SW 1271 (cell line): ENCODE results near the gene SLC44A1.

Experiments used
- DNase-seq, 2 experiments: peaks; one replicate each; lab custom pipeline; 2025; lab: John Stamatoyannopoulos, UW

The SLC44A1 gene

DNA sequence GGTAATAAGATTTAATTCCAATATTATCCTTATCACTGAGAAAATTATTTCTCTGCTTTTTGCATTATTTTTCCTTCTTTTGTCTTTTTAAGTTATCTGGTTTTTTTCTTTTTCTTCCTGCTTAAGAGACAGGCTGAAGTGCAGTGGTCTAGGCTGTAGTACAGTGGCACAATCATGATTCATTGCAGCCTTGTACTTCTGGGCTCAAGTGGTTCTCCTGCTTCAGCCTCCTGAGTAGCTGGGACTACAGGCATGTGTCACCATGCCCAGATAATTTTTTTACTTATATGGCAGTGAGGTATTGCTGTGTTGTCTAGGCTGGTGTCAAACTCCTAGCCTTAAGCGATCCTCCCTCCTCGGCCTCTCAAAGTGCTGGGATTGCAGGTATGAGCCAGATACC, 93.9 kb downstream of the SLC44A1 start:
- no peak for DNase-seq

- DNase-seq, result no peak
Measured at GRCh38 chr9:105339849-105340248, 95.4 kb downstream of the SLC44A1 start.

- no peak for DNase-seq
Measured at GRCh38 chr9:105341434-105342146, 97.1 kb downstream of the SLC44A1 start.

DNA sequence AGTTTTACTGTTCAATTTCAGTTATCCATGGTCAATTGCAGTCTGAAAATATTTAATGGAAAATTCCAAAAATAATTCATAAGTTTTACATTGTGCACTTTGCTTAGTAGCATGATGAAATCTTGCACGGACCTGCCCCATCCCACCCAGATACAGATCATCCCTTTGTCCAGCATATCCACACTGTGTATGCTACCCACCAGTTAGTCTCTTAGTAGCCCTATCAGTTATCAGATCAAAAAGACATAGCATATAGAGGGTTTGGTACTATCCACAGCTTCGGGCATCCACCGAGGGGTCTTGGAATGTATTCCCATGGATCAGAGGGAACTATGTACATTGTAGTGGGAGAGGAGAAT, 97.7 kb downstream of the SLC44A1 start:
- DNase-seq, result no peak

GRCh38 chr9:105344283-105344682, 99.8 kb downstream of the SLC44A1 start:
- no peak for DNase-seq

DNA sequence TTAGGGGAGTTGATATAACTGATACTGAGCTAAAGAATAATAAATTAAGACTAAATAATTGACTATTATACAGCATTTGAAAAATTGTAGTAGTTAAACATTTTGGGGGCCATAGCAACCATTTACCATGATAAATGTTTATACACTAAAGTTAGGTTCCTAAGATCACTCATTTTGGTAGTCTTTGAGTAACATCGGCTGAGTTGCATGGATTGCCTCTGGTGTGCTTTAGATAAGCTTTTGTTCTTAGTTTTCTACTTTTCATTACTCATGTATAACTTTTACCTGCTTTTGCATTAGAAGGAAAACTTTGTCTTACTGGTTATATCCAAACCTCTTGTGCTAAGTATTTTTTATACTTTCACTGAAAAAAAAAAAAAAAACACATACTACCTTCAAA, 101.2 kb downstream of the SLC44A1 start:
- DNase-seq, result no peak

GRCh38 chr9:105346273-105346672, 101.8 kb downstream of the SLC44A1 start:
- DNase-seq, result no peak

- no peak for DNase-seq
Measured at GRCh38 chr9:105354448-105354847, 110.0 kb downstream of the SLC44A1 start.

DNA sequence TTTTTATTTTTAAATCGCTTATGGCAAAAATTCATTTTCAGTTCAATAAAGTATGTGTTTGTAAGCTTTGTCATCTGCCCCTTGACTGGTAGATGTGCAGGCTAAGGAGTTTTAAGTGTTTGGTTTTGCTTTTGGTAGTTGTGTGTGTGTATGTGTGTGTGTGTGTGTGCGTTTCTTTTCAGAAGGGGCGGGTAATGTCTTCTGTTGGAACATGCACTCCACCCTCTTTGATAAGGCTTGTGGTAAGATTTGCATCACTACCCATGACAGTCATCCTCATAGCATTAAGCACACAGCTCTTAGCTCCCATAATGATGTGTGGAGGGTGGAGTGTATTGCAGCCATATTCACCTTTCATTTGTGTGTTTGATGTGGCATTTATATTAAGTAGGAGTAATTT, 111.3 kb downstream of the SLC44A1 start:
- no peak for DNase-seq

DNA sequence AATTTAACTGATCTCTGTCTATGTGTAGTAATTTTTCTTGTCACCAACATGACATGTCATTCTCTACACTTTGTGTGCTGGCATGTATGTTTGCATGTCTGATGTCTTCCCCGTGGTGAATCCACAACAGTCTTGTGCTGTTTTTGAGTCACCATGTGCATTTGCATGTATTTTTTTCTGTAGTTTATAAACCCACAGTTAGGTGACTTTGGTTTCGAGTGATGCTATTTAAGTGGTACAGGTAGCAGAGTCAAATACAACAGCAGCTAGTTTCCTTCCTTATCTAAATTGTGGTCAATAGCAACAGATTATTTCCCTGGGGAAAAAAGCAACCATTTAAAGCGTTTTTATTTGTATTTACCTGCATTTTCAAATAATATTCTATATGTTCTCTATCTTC, 113.5 kb downstream of the SLC44A1 start:
- DNase-seq, result no peak

GRCh38 chr9:105359892-105360291, 115.4 kb downstream of the SLC44A1 start:
- DNase-seq, result no peak

GRCh38 chr9:105360344-105360743, 115.9 kb downstream of the SLC44A1 start:
- DNase-seq, result no peak

DNA sequence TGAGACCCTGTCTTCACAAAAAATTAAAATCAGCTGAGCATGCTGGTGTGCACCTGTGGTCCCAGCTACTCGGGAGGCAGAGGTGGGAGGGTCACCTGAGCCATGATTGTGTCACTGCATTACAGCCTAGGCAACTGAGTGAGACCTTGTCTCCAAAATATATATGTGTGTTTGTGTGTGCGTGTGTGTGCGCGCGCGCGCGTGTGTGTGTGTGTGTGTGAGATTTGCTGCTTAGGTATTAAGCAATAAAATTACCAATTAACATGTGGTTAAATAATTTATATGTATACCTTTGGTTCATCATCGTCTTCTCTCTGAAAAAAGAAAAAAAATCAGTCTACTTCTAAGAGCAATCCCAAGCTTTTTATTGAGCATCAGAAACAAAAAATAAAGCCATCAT, 117.4 kb downstream of the SLC44A1 start:
- DNase-seq, result no peak

GRCh38 chr9:105362470-105362869, 118.0 kb downstream of the SLC44A1 start:
- DNase-seq, result no peak

DNA sequence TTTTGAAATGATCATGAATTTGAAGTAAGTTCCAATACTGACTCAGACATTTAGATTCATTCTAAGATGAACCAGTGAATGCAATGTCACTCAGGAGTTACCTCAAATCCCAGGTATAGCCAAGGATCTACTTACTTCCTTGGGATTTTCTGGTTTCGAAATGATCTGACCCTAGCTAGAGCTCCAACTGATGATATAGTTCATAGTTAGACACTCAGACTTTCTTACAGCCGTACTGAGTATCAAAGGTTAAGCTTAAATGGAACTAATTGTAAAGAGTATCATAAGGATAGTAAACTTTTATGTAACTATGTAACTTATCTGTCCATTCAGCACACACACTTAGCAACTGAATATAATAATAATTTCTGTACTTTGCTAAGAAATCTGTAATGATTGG, 119.4 kb downstream of the SLC44A1 start:
- no peak for DNase-seq

DNA sequence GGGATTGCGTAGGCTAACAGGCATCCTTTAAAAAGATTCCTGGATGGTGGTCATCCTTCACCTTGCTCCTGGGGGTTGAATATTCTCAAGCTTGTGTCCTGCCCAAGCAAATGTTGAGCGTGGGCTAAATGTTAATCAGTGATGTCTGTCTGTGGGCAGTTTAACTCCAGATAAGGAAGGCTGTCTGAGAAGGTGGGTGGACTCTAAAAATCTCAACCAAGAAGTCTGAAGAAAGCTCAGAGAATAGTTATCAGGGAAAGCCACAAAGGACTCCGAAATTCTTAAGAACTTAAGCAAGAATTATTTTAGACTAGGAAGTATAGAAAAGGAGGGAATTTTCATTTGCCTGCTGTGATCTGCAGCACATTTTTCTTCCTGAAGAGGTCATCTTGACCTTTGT, 125.5 kb downstream of the SLC44A1 start:
- DNase-seq, result no peak

GRCh38 chr9:105373723-105374122, 129.3 kb downstream of the SLC44A1 start:
- DNase-seq, result no peak

GRCh38 chr9:105375323-105375722, 130.9 kb downstream of the SLC44A1 start:
- DNase-seq, result no peak

DNA sequence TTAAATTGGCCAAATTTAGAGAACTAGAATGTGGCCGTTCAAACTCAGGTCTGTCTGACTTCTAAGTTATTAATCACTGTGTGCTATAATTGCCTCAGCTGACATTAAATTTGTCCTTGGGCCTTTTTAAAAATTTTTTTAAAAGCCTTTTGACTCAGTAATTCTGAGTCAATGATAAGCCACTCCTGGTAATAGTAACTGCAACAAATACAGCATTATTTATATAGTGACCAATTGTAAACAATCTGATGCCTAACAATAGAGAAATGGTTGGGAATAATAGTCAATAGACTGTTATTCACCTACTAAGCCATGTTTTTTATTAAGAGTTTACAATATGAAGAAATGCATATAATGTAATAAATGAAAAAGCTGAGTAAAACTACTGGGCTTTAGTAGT, 132.4 kb downstream of the SLC44A1 start:
- DNase-seq, result no peak

DNA sequence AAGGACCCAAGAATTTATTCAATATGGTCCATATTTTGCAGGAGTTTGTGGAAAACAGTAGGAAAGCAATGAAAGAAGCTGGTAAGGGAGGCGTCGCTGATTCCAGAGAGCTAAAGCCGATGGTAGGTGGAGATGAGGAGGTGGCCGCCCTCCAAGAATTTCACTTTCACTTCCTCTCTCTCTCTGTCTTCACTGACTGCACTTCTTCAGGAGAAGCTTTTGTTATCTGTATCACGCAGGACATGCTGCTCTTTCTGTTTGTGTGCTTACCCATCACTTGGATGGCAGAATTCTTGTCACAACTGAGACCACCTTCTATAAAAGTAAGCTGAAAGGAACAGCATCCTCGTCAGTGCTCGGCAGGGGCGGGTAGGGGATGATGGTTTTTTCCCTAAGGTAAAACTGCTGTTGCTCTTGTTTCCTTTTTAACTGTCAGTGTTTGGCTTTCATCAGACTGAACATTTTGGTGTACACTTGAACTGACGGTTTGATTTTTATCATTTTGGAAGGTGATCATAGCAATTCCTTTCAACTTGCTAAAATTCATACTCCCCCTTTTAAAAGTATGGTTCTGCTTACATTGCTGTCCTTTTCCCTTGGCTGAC, 141.0 kb downstream of the SLC44A1 start:
- no peak for DNase-seq

DNA sequence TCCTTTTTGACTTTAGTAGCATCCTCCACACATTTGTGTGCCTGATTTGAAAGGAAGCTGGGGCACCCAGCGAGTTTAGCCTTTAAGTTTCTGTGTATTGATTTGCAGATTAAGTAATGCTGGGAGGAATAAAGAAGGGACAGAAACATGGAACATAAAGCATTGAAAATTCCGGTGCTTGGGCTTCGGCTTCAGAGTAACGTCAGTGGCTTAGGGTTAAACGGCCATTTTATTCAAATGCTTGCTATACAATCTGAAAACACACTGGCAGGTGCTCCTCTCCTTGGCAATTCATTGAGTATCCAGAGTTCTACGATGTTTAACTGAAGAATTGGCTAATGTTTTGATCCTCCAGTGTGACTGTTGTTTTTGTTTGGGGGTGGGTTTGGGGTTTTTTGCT, 145.3 kb downstream of the SLC44A1 start:
- DNase-seq, result no peak

DNA sequence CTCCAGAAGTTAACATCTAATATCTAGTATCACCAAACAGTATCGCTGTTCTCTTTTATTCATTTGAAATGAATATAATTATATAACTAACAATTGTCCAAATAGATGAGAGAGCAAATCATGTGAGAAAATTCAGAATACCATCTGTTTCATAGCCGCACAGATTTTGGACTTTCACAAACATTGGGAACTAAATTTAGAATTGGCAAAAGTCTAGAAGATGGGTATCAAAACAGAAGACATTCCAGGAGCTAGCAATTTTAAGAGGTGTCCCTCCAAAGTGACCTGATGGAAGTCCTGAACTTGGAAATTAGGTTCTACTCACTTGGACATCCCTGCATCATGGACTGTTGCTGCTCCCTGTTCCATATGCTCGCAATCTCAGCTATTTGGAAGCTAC, 146.4 kb downstream of the SLC44A1 start:
- no peak for DNase-seq

- DNase-seq, result no peak
Measured at GRCh38 chr9:105391288-105391687, 146.8 kb downstream of the SLC44A1 start.

GRCh38 chr9:105392531-105392930, 148.1 kb downstream of the SLC44A1 start:
- DNase-seq, result no peak
